Trophoblast cell (in vitro differentiated cells and primary cell): Measurements from ENCODE around the gene DHX29.

ENCODE experiments used
- DNase-seq, 2 donors: peaks; one replicate each; pipeline ENCODE4 v3.0.0-alpha.2; 2016
- H2AFZ ChIP-seq: 2 replicates; pipeline ENCODE4 v1.6.1; 2013; ENCODE audit warnings: low read length, moderate library complexity, mild to moderate bottlenecking; ENCODE audit not compliant: insufficient read depth, poor library complexity
- H2AK5ac ChIP-seq: 2 replicates; pipeline ENCODE4 v1.6.1; 2013; ENCODE audit warnings: mild to moderate bottlenecking, low read length
- H2BK120ac ChIP-seq: 2 replicates; pipeline ENCODE4 v1.6.1; 2013; ENCODE audit warnings: low read length, mild to moderate bottlenecking, moderate library complexity; ENCODE audit not compliant: insufficient read depth, poor library complexity
- H2BK12ac ChIP-seq: 2 replicates; pipeline ENCODE4 v1.6.1; 2013; ENCODE audit warnings: mild to moderate bottlenecking, low read length, moderate library complexity
- H2BK5ac ChIP-seq: 2 replicates; pipeline ENCODE4 v1.6.1; 2013; ENCODE audit warnings: low read length, low read depth, moderate library complexity, mild to moderate bottlenecking; ENCODE audit not compliant: poor library complexity
- H3K14ac ChIP-seq: 2 replicates; pipeline ENCODE4 v1.6.1; 2013; ENCODE audit warnings: mild to moderate bottlenecking, low read length
- H3K18ac ChIP-seq: 2 replicates; pipeline ENCODE4 v1.6.1; 2013; ENCODE audit warnings: mild to moderate bottlenecking, low read length
- H3K23ac ChIP-seq: 2 replicates; pipeline ENCODE4 v1.6.1; 2013; ENCODE audit warnings: low read length
- H3K27ac ChIP-seq: 2 replicates; pipeline ENCODE4 v1.5.1; 2013; ENCODE audit warnings: low read depth, mild to moderate bottlenecking, inconsistent platforms, low read length, moderate library complexity
- H3K27me3 ChIP-seq: 2 replicates; pipeline ENCODE4 v1.6.1; 2013; ENCODE audit warnings: inconsistent platforms, mild to moderate bottlenecking, low read length, moderate library complexity; ENCODE audit not compliant: insufficient read depth
- H3K36me3 ChIP-seq, 2 experiments: 1 replicate in 1 of 2; 2 replicates in 1 of 2; pipeline ENCODE4 v1.6.1; 2013; ENCODE audit warnings: low read length in 2 of 2, mild to moderate bottlenecking in 2 of 2, moderate library complexity in 1 of 2; ENCODE audit not compliant: insufficient read depth in 2 of 2, control insufficient read depth in 1 of 2
- H3K4ac ChIP-seq: 2 replicates; pipeline ENCODE4 v1.6.1; 2013; ENCODE audit warnings: low read depth, mild to moderate bottlenecking, low read length, moderate library complexity
- H3K4me1 ChIP-seq, 2 experiments: 1 replicate in 1 of 2; 2 replicates in 1 of 2; pipeline ENCODE4 v1.6.1; 2013; ENCODE audit warnings: low read length in 2 of 2, mild to moderate bottlenecking in 2 of 2, moderate library complexity in 1 of 2; ENCODE audit not compliant: insufficient read depth in 2 of 2, control insufficient read depth in 1 of 2
- H3K4me2 ChIP-seq: 2 replicates; pipeline ENCODE4 v1.6.1; 2013; ENCODE audit warnings: inconsistent platforms, mild to moderate bottlenecking, low read length, moderate library complexity
- H3K4me3 ChIP-seq: 2 replicates; pipeline ENCODE4 v1.5.1; 2013; ENCODE audit warnings: mild to moderate bottlenecking, low read depth, low read length, inconsistent platforms
- H3K79me1 ChIP-seq: one replicate; pipeline ENCODE4 v1.6.1; 2013; ENCODE audit warnings: low read length
- H3K79me2 ChIP-seq: 2 replicates; pipeline ENCODE4 v1.6.1; 2013; ENCODE audit warnings: low read length, mild to moderate bottlenecking; ENCODE audit not compliant: control insufficient read depth, insufficient read depth, poor library complexity
- H3K9ac ChIP-seq: 2 replicates; pipeline ENCODE4 v1.6.1; 2013; ENCODE audit warnings: mild to moderate bottlenecking, low read length
- H3K9me3 ChIP-seq: 2 replicates; pipeline ENCODE4 v1.6.1; 2013; ENCODE audit warnings: low read depth, mild to moderate bottlenecking, control low read depth, inconsistent platforms, low read length; ENCODE audit not compliant: insufficient read depth
- H4K12ac ChIP-seq: 2 replicates; pipeline ENCODE4 v1.6.1; 2013; ENCODE audit warnings: low read depth, mild to moderate bottlenecking, low read length, moderate library complexity
- H4K8ac ChIP-seq: 2 replicates; pipeline ENCODE4 v1.6.1; 2013; ENCODE audit warnings: low read depth, mild to moderate bottlenecking, low read length, moderate library complexity
- H4K91ac ChIP-seq: one replicate; pipeline ENCODE4 v1.6.1; 2013; ENCODE audit warnings: low read depth, mild to moderate bottlenecking, low read length, moderate library complexity
- WGBS: extraction: QIAGEN DNeasy Blood & Tissue Kit; methylation state at CpG from one replicate; pipeline ENCODE4 v1.1.7; 2013; ENCODE audit warnings: missing lambda C conversion rate; ENCODE audit not compliant: insufficient read length, insufficient coverage; ENCODE audit errors: extremely low coverage; 5-methylcytosine and 5-hydroxymethylcytosine counted together

Gene DHX29

DNA sequence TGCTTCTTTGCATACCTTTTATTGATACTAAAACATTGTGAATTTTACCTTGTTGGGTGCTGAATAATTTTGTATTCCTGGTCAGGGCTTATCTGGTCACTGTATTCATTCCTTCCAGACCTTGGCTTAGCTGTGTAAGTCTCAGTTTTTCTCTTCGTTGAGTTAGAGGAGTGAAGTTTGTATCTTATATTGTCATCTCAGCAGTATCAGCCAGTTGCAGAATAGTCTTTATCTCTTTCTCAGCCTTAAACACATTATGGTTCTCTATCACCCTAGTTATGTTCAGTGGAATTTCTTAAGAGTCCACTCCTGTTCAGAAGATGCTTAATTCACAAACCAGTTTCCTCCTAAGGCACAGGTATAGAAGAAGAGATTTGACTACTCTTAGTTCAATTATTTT, 25.5 kb upstream of the DHX29 start:
- no peaks in the 10 kb centered on the region for H3K4me1 ChIP-seq
- H2AK5ac ChIP-seq: no peak overlapping the region
- H3K9ac ChIP-seq: no peak overlapping the region
- H2AFZ ChIP-seq: no peak overlapping the region
- H3K79me2 ChIP-seq: no peaks in the 10 kb centered on the region
- WGBS: no CpG with 5 or more reads among the region's 1 CpG
- DNase-seq: no peak
- H3K4me2 ChIP-seq: no peak overlapping the region
- no peak overlapping the region for H4K8ac ChIP-seq
- peaks cover 4 to 6% of the 10 kb centered on the region in 2 experiments for H3K36me3 ChIP-seq
- no peak overlapping the region for H3K27ac ChIP-seq
- H3K79me1 ChIP-seq: no peaks in the 10 kb centered on the region
- H3K18ac ChIP-seq: no peak overlapping the region
- H4K91ac ChIP-seq: no peak overlapping the region
- no peak overlapping the region for H3K4ac ChIP-seq
- no peak overlapping the region for H2BK5ac ChIP-seq
- no peaks in the 10 kb centered on the region for H3K27me3 ChIP-seq
- H3K23ac ChIP-seq: no peak overlapping the region
- no peaks in the 10 kb centered on the region for H3K9me3 ChIP-seq
- no peak overlapping the region for H4K12ac ChIP-seq
- no peak overlapping the region for H3K4me3 ChIP-seq
- H2BK12ac ChIP-seq: no peak overlapping the region
- H2BK120ac ChIP-seq: no peak overlapping the region
- no peak overlapping the region for H3K14ac ChIP-seq

DNA sequence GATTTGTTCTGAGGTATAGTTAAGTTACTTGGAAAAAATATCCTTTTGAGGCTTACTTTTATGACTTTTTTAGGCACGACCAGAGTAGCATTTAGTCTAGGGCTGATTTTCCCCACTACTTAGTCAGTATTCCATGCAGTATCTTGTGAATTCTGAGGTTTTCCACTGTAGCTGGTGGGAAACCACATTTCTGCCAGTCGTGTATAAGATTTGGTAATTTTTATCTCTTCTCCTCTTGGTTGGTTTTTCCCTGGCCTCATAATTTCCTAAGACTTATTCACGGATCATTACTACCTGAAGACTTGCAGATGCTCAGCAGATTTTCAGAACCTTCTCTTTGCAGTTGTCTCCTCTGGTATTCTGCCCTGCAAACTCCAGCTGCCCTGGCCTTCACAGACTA, 23.8 kb upstream of the DHX29 start:
- Histone ChIP-seq H3K23ac (no peak overlapping the region), H3K9me3 (no peaks in the 10 kb centered on the region), H2BK120ac (no peak overlapping the region), H2AFZ (no peak overlapping the region), H3K27ac (no peak overlapping the region), H3K79me1 (no peaks in the 10 kb centered on the region), H2BK5ac (no peak overlapping the region), H2BK12ac (no peak overlapping the region), H3K4ac (no peak overlapping the region), H4K91ac (no peak overlapping the region), H3K79me2 (no peaks in the 10 kb centered on the region), H3K4me3 (no peak overlapping the region), H3K27me3 (no peaks in the 10 kb centered on the region), H4K12ac (no peak overlapping the region), H3K9ac (no peak overlapping the region), H3K4me2 (no peak overlapping the region), H3K14ac (no peak overlapping the region), H3K18ac (no peak overlapping the region), H4K8ac (no peak overlapping the region), H3K36me3 (peaks cover 4 to 6% of the 10 kb centered on the region in 2 experiments), H2AK5ac (no peak overlapping the region), H3K4me1 (no peaks in the 10 kb centered on the region)
- no CpG with 5 or more reads among the region's 3 CpGs for WGBS
- no peak for DNase-seq

- no peak overlapping the region for H4K8ac ChIP-seq
- no peak overlapping the region for H2BK120ac ChIP-seq
- no peak overlapping the region for H2BK5ac ChIP-seq
- H3K18ac ChIP-seq: no peak overlapping the region
- no peak overlapping the region for H3K4me2 ChIP-seq
- DNase-seq: no peak
- no peak overlapping the region for H3K4ac ChIP-seq
- no peak overlapping the region for H2AFZ ChIP-seq
- no peak overlapping the region for H3K27ac ChIP-seq
- no peak overlapping the region for H4K12ac ChIP-seq
- no peak overlapping the region for H2AK5ac ChIP-seq
- H4K91ac ChIP-seq: no peak overlapping the region
- WGBS: no CpG with 5 or more reads among the region's 2 CpGs
- no peak overlapping the region for H3K14ac ChIP-seq
- no peak overlapping the region for H2BK12ac ChIP-seq
- H3K36me3 ChIP-seq: peaks cover 4 to 6% of the 10 kb centered on the region in 2 experiments
- no peak overlapping the region for H3K4me3 ChIP-seq
- H3K79me1 ChIP-seq: no peaks in the 10 kb centered on the region
- no peaks in the 10 kb centered on the region for H3K27me3 ChIP-seq
- no peaks in the 10 kb centered on the region for H3K79me2 ChIP-seq
- no peaks in the 10 kb centered on the region for H3K4me1 ChIP-seq
- H3K9ac ChIP-seq: no peak overlapping the region
- no peaks in the 10 kb centered on the region for H3K9me3 ChIP-seq
- no peak overlapping the region for H3K23ac ChIP-seq
These were observed 19.8 kb upstream of the DHX29 start for GRCh38 chr5:55327281-55327680.

- Histone ChIP-seq H3K9ac (no peak overlapping the region), H2BK5ac (no peak overlapping the region), H3K4me1 (no peaks in the 10 kb centered on the region), H3K4me3 (no peak overlapping the region), H3K23ac (no peak overlapping the region), H4K91ac (no peak overlapping the region), H2BK12ac (no peak overlapping the region), H3K4ac (no peak overlapping the region), H3K27ac (no peak overlapping the region), H3K79me2 (no peaks in the 10 kb centered on the region), H3K36me3 (peaks cover 4 to 9% of the 10 kb centered on the region in 2 experiments), H3K18ac (no peak overlapping the region), H3K4me2 (no peak overlapping the region), H3K9me3 (no peaks in the 10 kb centered on the region), H2AFZ (no peak overlapping the region), H3K14ac (no peak overlapping the region), H2AK5ac (no peak overlapping the region), H3K27me3 (no peaks in the 10 kb centered on the region), H2BK120ac (no peak overlapping the region), H4K12ac (no peak overlapping the region), H4K8ac (no peak overlapping the region), H3K79me1 (no peaks in the 10 kb centered on the region)
- WGBS: no CpG with 5 or more reads among the region's 5 CpGs
- no peak for DNase-seq
These were observed 18.1 kb upstream of the DHX29 start for GRCh38 chr5:55325621-55326020.
